Erythroblast (primary cell): ENCODE data around the gene SCNN1G.

Experiments used
- DNase-seq, 2 experiments: peaks; one replicate each; lab custom pipeline; 2025; lab: John Stamatoyannopoulos, UW
- GATA1 ChIP-seq: IDR thresholded peaks from 2 replicates; pipeline ENCODE4 v1.6.1; 2011; ENCODE audit warnings: low read depth, mild to moderate bottlenecking, control low read depth, low read length, moderate library complexity
- POLR2A ChIP-seq: IDR thresholded peaks from 2 replicates; pipeline ENCODE4 v1.6.1; 2011; ENCODE audit warnings: mild to moderate bottlenecking, low read length

The SCNN1G gene

DNA sequence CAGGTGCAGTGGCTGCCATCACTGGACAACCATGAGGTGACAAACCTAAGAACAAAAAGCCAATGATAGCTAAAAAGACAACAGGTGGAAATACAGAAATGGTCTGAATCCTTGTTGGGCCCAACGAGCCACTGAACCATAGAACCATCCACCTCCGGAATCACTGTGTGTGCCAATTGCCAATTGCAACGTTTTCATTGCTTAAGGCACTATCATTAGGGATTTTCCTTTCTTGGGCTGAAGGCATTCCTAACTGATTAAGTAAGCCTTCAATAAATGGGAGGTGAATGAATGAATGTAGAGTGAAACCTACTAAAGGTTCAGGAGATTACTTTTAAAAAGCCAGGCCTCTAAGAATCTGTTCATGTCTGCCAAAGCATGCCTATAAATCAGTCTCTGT, 36.9 kb upstream of the SCNN1G start:
- no peak for DNase-seq
- TF ChIP-seq POLR2A: no peak
- no peak for TF ChIP-seq GATA1

DNA sequence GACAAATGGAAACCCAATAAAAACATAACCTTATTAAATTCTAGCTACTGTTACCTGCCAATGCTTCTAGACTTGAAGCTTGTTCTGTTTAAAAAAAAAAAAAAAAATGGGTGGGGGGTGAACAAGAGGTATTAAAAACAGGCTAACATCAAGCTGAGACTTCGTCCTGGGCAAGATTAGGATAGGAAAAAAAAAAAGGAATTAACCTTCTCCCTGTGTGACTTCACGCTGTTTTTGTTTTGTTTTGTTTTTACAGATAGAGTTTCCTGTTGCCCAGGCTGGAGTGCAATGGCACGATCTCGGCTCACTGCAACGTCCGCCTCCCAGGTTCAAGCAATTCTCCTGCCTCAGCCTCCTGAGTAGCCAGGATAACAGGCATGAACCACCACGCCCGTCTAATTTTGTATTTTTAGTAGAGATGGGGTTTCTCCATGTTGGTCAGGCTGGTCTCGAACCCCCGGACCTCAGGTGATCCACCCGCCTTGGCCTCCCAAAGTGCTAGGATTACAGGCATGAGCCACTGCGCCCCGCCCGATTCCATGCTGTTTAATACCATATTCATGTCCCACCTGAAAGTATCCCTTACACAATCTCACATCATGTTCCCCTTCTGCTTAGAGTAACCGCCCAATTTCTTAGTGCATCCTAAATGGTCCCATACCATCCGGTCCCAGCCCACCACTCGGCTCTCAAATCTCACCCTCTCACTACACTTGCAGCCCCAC, 35.5 kb upstream of the SCNN1G start:
- no peak for DNase-seq
- no peak for TF ChIP-seq GATA1
- no peak for TF ChIP-seq POLR2A

DNA sequence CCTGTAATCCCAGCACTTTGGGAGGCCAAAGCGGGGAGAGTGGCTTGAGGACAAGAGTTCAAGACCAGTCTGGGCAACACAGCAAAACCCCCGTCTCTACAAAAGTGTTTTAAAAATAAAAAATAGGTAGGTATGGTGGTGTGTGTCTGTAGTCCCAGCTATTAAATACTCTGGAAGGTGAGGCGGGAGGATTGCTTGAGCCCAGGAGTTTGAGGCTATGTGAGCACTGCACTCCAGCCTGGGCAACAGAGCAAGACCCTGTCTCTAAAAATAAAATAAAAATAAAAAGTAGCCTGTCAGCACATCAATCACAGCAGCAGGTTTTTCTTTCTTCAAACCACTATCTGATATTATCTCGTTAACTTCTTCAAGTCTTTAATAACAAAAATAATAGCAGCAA, 34.9 kb upstream of the SCNN1G start:
- DNase-seq: no peak
- TF ChIP-seq POLR2A: no peak
- no peak for TF ChIP-seq GATA1

DNA sequence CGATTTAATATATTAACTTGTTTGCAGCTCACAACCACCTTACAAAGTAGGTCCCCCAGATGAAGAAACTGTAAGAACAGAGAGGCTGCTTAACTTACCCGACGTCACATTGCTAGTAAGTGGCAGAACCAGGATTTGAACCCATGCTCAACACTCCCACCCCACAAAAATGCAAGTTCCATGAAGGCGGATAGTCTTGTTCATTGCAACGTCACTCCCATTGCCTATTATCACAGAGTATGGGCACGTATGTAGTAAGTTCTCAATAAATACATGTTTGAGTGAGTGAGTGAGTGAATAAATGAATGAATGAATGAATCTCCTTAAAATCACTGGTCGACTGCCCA, 34.4 kb upstream of the SCNN1G start:
- TF ChIP-seq GATA1 (no peak), POLR2A (no peak)
- DNase-seq: no peak

DNA sequence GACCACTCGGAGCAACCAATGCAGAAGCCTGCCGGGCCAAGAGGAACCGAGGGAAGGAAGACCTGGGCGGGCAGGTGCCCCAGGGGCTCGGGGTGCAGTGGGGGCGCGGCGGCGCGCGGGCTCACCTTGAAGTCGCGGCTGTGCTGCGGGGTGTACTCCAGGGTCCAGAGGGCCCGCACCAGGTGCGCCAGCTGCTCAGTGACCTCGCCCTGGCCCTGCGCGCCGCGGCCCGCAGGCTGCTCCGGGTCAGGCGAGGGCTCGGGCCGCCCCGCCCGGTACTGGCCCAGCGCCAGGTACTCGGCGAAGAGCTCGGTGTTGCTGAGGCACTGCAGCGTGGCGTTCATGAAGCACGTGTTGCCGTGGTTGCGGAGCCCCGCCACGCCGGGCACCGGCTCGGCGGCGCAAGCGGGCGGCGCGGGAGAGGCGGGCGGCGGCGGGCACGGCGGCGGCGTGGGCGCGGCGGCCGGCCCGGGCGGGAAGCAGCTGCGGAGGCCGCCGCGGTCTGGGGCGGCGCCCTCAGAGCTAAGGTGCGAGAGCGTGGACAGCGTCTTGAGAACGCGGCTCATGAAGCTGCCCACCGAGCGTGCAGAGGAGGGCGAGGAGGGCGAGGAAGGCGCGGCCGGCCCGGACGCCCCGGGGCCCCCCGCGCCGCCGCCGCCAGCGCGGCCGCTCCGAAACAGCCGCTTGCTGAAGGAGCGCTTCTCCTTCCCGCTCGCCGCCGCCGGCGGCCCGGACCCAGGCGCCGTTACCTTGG, 33.9 kb upstream of the SCNN1G start:
- peak; percentile 86 to 90 for DNase-seq
- TF ChIP-seq POLR2A: no peak
- no peak for TF ChIP-seq GATA1

DNA sequence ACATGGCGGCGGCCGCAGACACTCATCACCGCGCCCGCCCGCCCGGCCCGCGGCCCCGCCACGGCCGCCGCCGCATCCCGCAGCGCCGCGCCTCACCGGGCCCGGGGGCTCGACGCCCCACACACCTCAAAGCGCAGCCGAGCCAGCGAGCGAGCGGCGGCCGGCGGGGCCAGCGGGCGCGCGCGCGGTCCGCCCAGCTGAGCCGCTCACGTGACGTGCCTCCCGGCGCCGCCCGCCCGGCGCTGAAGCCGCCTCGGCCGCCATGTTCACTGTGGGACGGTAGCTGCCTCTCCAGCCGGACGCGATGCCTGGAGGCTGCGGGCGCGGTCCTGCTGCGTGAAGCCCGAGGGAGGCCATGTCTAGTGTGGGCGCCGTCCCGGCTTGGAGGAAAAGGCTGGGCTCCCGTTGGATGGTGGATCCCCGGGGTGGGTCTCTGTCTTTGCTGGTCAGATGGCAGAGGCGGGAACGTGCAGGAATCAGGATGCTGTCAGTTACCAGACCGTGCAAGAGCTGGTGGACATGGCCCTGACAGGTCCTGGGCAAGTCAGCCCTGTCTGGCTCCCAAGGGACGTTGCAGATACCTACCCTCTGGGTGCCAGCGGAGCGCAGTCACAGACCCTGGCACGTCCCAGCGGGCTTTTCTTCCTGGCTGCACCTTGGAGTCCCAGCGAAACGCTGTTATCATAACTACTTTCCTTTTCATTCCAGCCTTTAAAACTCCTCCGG, 33.1 kb upstream of the SCNN1G start, which contains the start of gene USP31:
Gene USP31 (minus strand): TSS at position 186 of the 726 bp plus-strand sequence. CDS start 182 bp downstream, at position 4.
- TF ChIP-seq POLR2A (peak; percentile 36), GATA1 (no peak)

DNA sequence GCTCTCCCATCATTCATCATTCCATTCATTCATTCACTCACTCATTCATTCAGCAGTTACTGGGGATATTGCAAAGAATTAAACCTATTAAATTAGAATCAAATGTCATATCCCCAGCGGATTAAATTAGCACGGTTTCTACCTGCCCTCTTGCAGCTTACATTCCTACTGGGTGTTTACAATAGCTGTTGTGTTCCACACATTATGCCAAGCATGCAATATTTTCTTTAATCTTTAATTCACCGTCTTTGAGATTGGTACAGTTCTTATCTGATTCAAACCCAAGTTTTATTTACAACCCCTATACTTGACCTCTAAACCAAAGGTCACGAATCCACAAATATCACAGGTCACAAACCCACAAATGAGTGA, 32.6 kb upstream of the SCNN1G start:
- TF ChIP-seq GATA1 (no peak), POLR2A (no peak)
- no peak for DNase-seq

More for the DNA sequence above, 33.1 kb upstream of the SCNN1G start, which contains the start of gene USP31:
- DNase-seq: peak; percentile 92 to 95

DNA sequence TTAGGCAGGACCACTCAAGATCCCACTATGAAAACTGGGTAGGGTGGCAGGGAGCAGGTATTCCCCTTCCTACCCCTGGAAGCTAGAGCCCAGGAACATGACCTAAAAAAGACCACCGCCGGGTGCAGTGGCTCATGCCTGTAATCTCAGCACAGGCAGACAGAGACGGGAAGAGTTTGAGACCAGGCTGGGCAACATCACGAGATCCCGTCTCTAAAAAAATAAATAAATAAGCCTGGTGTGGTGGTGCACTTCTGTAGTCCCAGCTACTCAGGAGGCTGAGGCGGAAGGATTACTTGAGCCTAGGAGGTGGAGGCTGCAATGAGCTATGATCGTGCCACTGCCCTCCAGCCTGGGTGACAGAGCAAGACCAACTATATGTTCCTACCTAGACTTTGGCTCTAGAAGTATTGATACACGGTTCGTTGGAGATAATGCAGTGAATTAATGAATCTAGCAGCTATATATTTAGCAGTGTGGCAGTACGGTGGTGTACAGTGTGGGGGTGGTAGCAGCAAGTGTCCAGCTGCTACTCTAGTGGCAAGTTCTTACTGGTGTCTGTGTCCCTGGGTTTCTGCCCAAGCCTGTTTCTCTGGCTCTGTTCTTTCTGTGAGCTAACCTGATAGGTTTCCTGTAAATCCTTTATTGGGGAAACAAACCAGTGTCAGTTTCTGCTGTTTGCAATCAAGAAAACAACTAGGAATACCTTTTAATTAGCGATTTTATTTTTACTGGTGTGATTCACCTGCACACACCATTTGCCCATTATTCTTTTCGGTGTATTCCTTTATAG, 30.0 kb upstream of the SCNN1G start:
- no peak for DNase-seq
- no peak for TF ChIP-seq GATA1
- no peak for TF ChIP-seq POLR2A

DNA sequence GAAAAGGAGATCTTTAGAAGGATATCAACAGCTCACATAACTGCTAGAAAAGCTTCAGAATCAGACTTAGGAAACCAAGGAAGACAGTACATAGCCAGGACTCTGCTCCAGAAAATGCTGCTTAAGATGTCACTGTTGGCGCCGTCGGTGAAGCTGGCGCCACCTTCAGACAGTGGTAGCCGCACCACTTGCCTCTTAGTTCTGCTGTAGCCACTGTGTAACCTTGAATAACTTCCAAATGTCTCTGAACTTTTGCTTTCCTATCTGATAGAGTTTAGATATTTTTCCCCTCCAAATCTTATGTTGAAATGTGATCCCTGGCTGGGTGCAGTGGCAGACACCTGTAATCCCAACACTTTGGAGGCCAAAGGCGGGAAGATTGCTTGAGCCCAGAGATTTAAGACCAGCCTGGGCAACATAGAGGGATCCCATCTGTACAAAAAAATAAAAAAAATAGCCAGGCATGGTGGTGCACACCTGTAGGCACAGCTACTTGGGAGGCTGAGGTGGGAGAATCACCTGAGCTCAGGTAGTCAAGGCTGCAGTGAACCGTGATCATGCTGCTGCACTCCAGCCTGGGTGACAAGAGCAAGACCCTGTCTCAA, 27.0 kb upstream of the SCNN1G start:
- no peak for TF ChIP-seq POLR2A
- TF ChIP-seq GATA1: no peak
- peak; percentile 14 to 28 for DNase-seq

DNA sequence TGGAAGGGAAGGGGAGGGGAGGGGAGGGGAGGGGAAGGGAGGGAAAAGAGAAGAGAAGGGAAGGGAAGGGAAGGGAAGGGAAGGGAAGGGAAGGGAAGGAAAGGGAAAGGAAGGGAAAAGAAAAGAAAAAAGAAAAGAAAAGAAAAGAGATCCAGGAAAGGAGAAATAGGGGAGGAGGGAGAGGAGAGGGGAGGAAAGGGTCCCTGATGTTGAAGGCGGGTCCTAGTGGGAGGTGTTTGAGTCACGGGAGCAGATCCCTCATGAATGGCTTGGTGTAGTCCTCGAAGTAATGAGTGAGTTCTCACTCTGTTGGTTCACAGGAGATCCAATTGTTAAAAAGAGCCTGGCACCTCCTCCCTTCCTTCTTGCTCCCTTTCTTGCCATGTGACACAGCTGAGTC, 26.4 kb upstream of the SCNN1G start:
- no peak for TF ChIP-seq POLR2A
- no peak for TF ChIP-seq GATA1
- DNase-seq: no peak

DNA sequence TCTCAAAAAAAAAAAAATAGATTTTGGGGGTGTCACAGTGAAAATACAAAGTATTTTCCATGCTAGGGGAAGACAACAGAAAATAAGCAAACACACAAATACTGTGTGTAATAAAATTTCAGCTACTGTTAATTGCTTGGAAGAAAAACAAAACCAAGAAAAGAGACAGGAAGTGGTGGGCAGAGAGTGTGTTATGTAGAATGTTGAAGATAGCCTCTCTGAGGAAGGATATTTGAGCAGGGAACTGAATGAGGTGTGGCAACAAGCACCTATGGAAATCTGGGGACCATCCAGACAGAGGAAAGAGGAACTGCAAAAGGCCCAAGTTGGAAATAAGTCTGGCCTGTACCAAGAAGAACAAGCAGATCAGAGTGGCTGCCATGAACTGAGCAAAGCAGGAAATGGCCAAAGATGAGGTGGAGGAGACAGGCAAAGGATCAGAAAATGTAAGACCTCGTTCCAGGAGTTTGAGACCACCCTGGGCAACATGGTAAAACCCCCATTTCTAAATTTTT, 25.5 kb upstream of the SCNN1G start:
- no peak for TF ChIP-seq POLR2A
- TF ChIP-seq GATA1: no peak
- no peak for DNase-seq

DNA sequence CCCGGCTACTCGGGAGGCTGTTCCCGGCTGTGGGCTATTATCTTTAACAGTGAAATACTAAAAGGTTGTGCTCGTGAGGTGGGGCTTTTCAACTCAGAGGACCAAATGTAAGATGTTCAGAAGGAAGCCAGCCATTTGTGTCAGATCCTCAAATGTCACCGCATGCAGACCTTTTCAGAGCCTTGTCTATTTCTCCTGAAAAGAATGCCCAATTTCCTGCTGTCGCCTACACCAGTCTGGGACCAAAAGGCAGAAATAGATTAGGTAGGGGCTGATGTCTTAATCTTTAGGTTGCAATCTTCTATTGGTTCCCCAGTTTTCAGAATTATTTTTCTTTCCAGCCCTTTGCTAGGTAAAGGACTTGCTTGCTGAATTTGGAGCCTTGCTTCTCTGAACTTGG, 24.4 kb upstream of the SCNN1G start:
- TF ChIP-seq GATA1 (no peak), POLR2A (no peak)

DNA sequence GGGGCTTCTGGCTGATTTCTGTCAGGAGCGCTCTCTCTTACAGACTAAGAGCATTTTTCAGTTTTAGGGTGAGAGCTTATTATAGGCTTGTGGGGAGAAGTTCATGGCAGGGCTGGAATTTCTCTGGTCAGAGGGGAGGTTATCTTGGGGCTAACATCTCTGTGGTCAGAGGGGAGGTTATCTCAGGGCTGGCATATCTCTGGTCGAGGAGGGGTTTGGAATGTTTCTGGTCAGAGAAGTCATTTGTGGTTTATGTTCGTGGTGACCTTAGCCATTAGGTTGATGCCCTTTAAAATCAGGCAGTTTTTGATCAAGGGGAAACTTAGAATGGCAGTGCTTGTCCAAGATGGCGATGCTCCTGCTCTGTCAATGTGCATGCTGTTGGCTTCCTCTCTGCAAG, 22.5 kb upstream of the SCNN1G start:
- no peak for TF ChIP-seq GATA1
- TF ChIP-seq POLR2A: no peak
- DNase-seq: no peak

More for the DNA sequence above, 24.4 kb upstream of the SCNN1G start:
- no peak for DNase-seq
